Epithelial cell of prostate (primary cell): ENCODE results near the gene BICRA.
"Not testable (repeated sequence)": the region's sequence is repeated elsewhere in the genome, so short reads cannot be mapped to it uniquely, and the experiment has no call there.

Source experiments
- DNase-seq: peaks from one replicate; pipeline ENCODE4 v3.0.0-alpha.2; 2011; ENCODE audit warnings: low read depth, low spot score
- H3K27ac ChIP-seq: fragments of 450-650 bp; 2 replicates; pipeline ENCODE4 v1.5.1; 2017; ENCODE audit warnings: mild to moderate bottlenecking

BICRA gene

DNA sequence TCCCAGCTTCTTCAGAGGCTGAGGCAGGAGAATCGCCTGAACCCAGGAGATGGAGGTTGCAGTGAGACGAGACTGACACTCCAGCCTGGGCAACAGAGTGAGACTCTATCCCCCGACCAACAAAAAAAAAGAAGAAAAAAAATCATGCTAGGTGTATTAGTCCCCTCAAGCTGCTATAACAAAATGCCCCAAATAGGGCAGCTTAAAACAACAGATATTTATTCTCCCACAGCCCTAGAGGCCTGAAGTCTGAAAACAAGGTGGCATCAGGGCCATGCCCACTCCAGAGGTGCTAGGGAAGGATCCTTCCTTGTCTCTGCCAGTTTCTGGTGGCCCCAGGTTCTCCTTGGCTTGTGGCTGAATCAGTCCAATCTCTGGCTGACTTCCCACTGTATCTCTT, 95.7 kb downstream of the BICRA start:
- H3K27ac ChIP-seq, result no peak overlapping the region
- DNase-seq, result no peak

DNA sequence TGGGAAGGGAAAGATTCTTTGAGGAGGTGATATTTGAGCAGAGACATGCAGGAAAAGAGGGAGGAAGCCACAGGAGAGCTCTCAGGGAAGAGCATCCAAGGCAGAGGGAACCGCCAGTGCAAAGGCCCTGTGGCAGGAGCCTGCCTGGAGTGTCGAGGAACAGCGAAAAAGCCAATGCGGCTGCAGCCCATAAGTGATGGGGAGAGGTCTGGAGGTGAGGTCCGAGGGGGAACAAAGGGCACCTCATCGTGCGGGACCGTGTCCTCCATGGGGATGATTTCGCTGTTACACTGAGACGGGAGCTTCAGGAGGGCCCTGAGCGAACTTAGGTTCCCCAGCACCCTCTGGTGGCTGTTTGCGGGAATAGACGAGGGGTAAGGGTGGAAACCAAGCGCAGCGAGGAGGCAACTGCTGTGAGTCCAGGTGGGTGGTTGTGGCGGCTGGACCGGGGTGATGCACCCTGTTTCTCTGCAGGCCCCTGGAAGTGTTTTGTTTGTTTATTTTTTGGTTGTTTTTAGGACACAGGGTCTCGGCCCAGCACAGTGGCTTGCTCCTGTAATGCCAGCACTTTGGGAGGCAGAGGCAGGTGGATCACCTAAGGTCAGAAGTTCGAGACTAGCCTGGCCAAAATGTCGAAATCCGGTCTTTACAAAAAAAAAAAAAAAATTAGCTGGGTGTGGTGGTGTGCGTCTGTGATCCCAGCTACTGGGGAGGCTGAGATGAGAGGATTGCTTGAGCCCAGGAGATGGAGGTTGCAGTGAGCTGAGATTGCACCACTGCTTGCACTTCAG, 98.4 kb downstream of the BICRA start:
- DNase-seq, result no peak
- H3K27ac ChIP-seq, result no peak overlapping the region

- no peak for DNase-seq
- H3K27ac ChIP-seq, result no peak overlapping the region
Observed at GRCh38 chr19:47711652-47712242, 102.8 kb downstream of the BICRA start.

GRCh38 chr19:47713046-47714021, 104.4 kb downstream of the BICRA start, which contains the start of gene EHD2:
EHD2 (plus strand) TSS chr19:47713422; CDS start chr19:47716613, 3,191 bp downstream.
- peak within 1 kb of the TSS; percentile 72 for H3K27ac ChIP-seq
- DNase-seq, result no peak

GRCh38 chr19:47714339-47714738, 105.4 kb downstream of the BICRA start:
- no peak for DNase-seq
- peak overlapping the region; percentile 72 for H3K27ac ChIP-seq

DNA sequence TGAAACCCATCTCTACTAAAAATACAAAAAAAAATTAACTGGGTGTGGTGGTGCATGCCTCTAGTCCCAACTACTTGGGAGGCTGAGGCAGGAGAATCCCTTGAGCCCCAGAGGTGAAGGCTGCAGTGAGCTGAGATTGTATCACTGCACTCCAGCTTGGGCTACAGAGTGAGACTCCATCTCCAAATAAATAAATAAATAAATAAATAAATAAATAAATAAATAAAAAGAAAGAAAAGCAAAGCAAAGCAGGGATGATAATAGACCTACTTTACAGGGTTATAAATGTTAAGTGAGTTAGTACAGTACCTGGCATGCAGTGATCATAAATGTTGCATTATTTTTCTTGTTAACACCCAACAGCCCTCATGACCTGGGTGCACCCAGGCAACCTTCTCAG, 105.9 kb downstream of the BICRA start:
- H3K27ac ChIP-seq, result peak overlapping the region; percentile 72
- DNase-seq, result not testable (repeated sequence)

DNA sequence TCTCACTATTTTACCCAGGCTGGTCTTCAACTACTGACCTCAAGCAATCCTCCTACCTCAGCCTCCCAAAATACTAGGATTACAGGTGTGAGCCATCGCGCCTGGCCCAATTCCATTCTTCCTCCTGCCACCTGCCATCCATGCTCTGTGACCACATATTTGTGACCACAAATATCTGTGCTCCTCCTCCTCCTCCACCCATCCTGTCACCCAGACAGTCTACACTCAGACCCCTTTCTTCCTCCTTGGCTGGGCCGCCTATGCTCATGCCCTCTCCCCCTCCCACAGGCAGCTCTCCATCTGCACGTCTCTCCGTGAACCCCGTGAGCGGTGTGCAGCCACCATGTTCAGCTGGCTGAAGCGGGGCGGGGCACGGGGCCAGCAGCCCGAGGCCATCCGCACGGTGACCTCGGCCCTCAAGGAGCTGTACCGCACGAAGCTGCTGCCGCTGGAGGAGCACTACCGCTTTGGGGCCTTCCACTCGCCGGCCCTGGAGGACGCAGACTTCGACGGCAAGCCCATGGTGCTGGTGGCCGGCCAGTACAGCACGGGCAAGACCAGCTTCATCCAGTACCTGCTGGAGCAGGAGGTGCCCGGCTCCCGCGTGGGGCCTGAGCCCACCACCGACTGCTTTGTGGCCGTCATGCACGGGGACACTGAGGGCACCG, 107.5 kb downstream of the BICRA start:
- no peak for DNase-seq
- H3K27ac ChIP-seq, result no peak overlapping the region

DNA sequence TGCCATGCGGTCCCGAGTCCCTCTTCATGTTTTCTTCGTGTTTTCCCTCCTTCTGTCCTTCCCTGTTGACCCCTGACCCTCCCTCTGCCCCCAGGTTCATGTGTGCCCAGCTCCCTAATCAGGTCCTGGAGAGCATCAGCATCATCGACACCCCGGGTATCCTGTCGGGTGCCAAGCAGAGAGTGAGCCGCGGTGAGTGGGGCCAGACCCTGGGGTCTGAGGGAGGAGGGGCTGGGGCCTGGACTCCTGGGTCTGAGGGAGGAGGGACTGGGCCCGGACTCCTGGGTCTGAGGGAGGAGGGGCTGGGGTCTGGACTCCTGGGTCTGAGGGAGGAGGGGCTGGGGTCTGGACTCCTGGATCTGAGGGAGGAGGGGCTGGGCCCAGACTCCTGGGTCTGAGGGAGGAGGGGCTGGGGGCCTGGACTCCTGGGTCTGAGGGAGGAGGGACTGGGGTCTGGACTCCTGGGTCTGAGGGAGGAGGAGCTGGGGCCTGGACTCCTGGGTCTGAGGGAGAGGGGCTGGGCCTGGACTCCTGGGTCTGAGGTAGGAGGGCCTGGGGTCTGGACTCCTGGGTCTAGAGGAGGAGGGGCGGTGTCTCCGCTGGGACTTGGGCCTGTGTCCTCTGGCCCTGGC, 109.6 kb downstream of the BICRA start:
- not testable (repeated sequence) for DNase-seq
- peak overlapping the region; percentile 94 for H3K27ac ChIP-seq

GRCh38 chr19:47719047-47719859, 110.3 kb downstream of the BICRA start:
- DNase-seq, result peak; percentile 91
- peak overlapping the region; percentile 94 for H3K27ac ChIP-seq

DNA sequence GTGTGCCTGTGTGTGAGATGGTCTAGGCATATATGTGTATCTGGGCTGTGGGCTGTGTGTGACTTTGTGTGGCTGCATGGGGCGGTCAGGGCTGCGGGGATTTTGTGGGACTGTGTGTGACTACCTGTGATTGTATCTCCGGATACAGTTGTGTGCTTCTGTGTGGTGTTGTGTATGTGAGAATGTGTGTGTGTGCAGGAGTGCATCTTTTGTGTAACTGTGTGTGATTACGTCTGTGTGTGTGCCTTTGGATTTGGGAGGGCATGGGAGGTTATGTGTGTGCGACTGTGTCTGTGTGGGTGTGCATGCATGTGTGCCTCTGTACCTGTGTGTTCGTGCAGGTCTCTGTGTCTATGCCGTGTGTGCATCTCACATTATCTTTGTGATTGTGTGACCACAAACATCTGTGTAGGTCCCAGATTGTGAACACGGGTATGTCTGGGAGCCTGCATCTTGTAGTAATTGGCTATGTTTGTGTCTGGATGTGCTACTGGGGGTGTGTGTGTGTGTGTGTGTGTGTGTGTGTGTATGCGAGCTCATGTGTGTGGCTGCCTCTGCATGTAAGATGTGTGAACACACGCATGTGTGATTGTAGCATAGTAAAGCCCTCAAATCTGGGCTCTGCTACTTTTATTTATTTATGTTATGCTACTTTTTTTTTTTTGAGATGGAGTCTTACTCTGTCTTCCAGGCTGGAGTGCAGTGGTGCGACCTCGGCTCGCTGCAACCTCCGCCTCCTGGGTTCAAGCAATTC, 111.9 kb downstream of the BICRA start:
- DNase-seq, result no peak
- H3K27ac ChIP-seq, result peak overlapping the region; percentile 94

GRCh38 chr19:47723581-47723940, 114.6 kb downstream of the BICRA start:
- peak overlapping the region; percentile 95 for H3K27ac ChIP-seq
- DNase-seq, result peak; percentile 60

GRCh38 chr19:47725759-47726401, 116.9 kb downstream of the BICRA start:
- H3K27ac ChIP-seq, result peak overlapping the region; percentile 95
- peak; percentile 84 for DNase-seq

DNA sequence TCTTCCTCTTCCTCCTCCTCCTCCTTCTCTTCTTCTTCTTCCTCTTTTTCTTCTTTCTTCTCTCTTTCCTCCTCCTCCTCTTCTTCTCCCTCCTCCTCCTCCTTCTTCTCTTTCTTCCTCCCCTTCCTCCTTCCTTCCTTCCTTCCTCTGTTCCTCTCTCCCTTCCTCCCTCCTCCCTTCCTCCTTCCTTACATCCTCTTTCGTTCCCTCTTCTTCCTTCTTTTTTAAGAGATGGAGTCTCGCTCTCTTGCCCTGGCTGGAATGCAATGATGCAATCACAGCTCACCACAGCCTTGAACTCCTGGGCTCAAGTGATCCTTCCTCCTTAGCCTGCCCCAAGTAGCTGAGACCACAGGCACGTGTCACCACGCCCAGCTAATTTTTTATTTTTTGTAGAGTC, 117.5 kb downstream of the BICRA start:
- peak overlapping the region; percentile 95 for H3K27ac ChIP-seq
- no peak for DNase-seq

DNA sequence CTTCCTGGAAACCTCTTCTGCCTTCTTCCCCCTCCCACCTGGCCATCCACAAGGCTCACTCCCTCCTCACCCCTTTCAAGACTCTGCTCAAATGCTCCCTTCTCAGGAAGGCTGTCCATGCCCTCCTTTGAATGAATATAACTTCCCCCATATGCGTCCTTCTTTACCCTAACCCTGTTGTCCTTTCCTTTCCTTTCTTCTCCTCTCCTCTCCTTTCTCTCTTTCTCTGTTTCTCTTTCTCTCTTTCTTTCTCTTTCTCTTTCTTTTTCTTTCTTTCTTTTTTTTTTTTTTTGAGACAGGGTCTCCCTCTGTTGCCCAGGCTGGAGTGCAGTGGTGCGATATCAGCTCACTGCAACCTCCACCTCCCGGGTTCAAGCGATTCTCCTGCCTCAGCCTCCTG, 119.4 kb downstream of the BICRA start:
- not testable (repeated sequence) for DNase-seq
- peak overlapping the region; percentile 95 for H3K27ac ChIP-seq

- DNase-seq, result peak; percentile 78
- H3K27ac ChIP-seq, result peak overlapping the region; percentile 95
Observed at GRCh38 chr19:47729468-47729798, 120.5 kb downstream of the BICRA start.

- DNase-seq, result no peak
- H3K27ac ChIP-seq, result peak overlapping the region; percentile 95
Observed at GRCh38 chr19:47729799-47730520, 121.0 kb downstream of the BICRA start.

DNA sequence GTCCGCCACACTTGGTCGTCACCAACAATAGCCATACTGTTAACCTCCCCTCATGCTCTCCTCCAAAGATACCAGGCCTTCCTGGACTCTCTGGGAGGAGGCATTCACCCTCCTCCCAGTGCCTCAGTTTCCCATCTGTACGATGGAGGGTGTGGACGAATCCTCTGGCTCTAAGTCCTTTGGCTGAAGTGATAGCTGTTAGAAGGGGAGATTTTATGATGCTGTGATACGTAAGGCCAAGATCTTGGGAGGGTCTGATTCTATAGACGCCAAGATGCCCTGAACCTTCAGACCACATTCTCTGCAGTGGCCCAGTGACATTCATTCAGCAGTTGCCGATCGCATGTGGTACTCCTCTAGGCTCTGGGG, 121.6 kb downstream of the BICRA start:
- peak overlapping the region; percentile 95 for H3K27ac ChIP-seq
- DNase-seq, result no peak
